ENCODE measurements around the gene TMCC1.

TMCC1 gene

GRCh38 chr3:129749692-129750091 lies 143.8 kb downstream of the TMCC1 start:
- no peak overlapping the region for H3K27ac ChIP-seq
- TF ChIP-seq, protein P1, sequence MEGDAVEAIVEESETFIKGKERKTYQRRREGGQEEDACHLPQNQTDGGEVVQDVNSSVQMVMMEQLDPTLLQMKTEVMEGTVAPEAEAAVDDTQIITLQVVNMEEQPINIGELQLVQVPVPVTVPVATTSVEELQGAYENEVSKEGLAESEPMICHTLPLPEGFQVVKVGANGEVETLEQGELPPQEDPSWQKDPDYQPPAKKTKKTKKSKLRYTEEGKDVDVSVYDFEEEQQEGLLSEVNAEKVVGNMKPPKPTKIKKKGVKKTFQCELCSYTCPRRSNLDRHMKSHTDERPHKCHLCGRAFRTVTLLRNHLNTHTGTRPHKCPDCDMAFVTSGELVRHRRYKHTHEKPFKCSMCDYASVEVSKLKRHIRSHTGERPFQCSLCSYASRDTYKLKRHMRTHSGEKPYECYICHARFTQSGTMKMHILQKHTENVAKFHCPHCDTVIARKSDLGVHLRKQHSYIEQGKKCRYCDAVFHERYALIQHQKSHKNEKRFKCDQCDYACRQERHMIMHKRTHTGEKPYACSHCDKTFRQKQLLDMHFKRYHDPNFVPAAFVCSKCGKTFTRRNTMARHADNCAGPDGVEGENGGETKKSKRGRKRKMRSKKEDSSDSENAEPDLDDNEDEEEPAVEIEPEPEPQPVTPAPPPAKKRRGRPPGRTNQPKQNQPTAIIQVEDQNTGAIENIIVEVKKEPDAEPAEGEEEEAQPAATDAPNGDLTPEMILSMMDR (conservative IDR thresholded peaks at IDR 0.05), result no peak

DNA sequence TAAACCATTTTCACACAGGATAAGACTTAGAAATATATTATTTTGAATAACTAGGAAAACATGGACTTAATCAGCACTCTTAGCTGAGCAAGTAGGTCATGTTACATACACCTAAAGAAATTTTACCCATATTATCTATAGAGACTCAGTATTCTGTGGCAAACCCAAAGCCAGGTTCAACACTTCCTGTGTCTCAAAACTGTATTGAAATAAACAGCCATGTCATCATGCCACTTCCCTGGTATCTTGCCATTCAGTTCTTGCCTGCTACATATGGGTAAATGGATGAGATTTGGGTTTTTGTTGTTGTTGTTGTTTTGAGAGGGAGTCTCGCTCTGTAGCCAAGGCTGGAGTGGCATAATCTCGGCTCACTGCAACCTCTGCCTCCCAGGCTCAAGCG lies 145.5 kb downstream of the TMCC1 start:
- no peak overlapping the region for H3K27ac ChIP-seq
- TF ChIP-seq, protein P1 (conservative IDR thresholded peaks at IDR 0.05), result no peak

DNA sequence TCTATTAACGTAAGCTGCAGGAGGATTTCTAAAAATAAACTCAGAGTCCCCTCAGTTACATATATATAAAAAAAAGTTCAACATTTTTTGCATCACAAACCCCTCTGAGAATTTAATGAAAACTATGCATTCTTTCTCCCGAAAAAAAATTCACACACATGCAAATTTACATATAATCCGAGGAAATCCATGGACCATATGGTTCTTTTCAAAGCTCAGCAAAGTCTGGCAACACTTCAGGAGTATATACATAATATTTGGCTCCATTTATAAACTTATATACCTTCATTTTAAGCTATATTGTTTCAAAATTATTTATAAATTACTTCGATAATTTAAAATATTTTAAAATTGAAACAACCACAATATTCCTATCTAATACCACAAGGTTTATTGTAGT lies 146.4 kb downstream of the TMCC1 start:
- TF ChIP-seq, protein P1 (conservative IDR thresholded peaks at IDR 0.05), result no peak

DNA sequence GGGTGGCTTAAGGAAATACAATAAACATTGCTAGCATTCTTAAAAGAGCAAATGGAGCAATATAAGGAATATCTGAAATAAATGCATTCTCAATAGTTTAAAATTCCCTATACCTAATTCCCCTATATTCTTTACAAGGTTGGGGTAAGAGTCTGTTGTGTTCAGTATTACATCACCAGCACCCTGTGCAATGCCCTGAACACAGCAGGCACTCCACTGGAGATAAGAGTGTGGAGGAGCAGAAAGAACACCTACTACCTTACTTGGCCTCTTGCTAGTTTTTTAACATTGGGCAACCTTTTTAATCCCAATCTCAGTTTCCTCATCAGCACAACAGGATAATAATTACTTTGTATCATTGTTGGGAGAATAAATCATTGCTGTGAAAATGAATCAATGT lies 146.9 kb downstream of the TMCC1 start:
- no peak overlapping the region for H3K27ac ChIP-seq
- TF ChIP-seq, protein P1 (conservative IDR thresholded peaks at IDR 0.05), result no peak

More for the DNA sequence above, 146.4 kb downstream of the TMCC1 start:
- no peak overlapping the region for H3K27ac ChIP-seq

- TF ChIP-seq, protein P1 (conservative IDR thresholded peaks at IDR 0.05), result no peak
- H3K27ac ChIP-seq, result no peak overlapping the region
Observed at GRCh38 chr3:129745253-129745652, 148.3 kb downstream of the TMCC1 start.

DNA sequence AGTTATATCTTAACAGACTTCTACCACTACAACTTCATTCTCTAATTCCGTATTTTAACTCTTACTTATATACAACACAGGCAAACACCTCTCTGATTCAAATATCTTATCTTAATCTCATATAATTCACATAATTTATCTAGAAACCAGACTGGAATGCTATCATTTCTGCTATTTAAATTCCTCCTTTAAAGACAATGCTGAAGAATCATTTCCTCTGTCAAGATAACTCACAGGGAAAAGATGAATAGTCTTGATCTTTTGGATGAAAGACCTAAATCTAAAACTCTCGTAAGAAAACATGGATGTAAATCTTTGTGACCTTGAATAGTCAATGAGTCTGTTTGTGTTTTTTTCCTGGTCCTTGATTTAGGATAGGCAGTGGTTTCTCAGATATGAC lies 151.7 kb downstream of the TMCC1 start:
- H3K27ac ChIP-seq, result no peak overlapping the region
- TF ChIP-seq, protein P1 (conservative IDR thresholded peaks at IDR 0.05), result no peak

- no peak overlapping the region for H3K27ac ChIP-seq
- TF ChIP-seq, protein P1 (conservative IDR thresholded peaks at IDR 0.05), result no peak
Observed at GRCh38 chr3:129740090-129740489, 153.4 kb downstream of the TMCC1 start.

GRCh38 chr3:129739634-129740033 lies 153.9 kb downstream of the TMCC1 start:
- TF ChIP-seq, protein P1 (conservative IDR thresholded peaks at IDR 0.05), result no peak
- H3K27ac ChIP-seq, result no peak overlapping the region
